ENCODE measurements around the gene ABCA12.
"Not testable (repeated sequence)": the region's sequence is repeated elsewhere in the genome, so short reads cannot be mapped to it uniquely, and the experiment has no call there.

ABCA12 gene

GRCh38 chr2:215138479-215138878 is at the start of gene ABCA12:
Gene ABCA12, minus strand, starts transcription at chr2:215138626. Its CDS starts 418 bp downstream, at chr2:215138208.
- DNase-seq (ENCODE audit: low read depth, low spot score): no peak
- ChIA-PET POLR2A (no interaction called here), CTCF (no interaction called here)
- no peak within 1 kb of the TSS for H3K4me3 ChIP-seq (ENCODE audit: low read depth, low read length)
- no peak for TF ChIP-seq CTCF (IDR thresholded peaks at IDR 0.05; ENCODE audit: insufficient read depth, low read length, missing control alignments)

- no peak for DNase-seq (ENCODE audit: low read depth, low spot score)
- TF ChIP-seq CTCF (IDR thresholded peaks at IDR 0.05; ENCODE audit: insufficient read depth, low read length, missing control alignments): no peak
- POLR2A ChIA-PET: interaction anchor here (0.6 kb wide), 1 partner anchor 604 kb away, joined by 3 read pairs; no protein-coding TSS in a partner anchor
- H3K4me3 ChIP-seq (ENCODE audit: low read depth, low read length): no peak overlapping the region
- CTCF ChIA-PET: no interaction called here
Observed at GRCh38 chr2:215188078-215188477, 49.7 kb upstream of the ABCA12 start.

GRCh38 chr2:215186021-215186420 is 47.6 kb upstream of the ABCA12 start:
- no peak for TF ChIP-seq CTCF (IDR thresholded peaks at IDR 0.05; ENCODE audit: insufficient read depth, low read length, missing control alignments)
- CTCF ChIA-PET: no interaction called here
- no peak overlapping the region for H3K4me3 ChIP-seq (ENCODE audit: low read depth, low read length)
- no peak for DNase-seq (ENCODE audit: low read depth, low spot score)
- POLR2A ChIA-PET: no interaction called here

GRCh38 chr2:215178121-215178520 is 39.7 kb upstream of the ABCA12 start:
- DNase-seq (ENCODE audit: low read depth, low spot score): no peak
- no peak for TF ChIP-seq CTCF (IDR thresholded peaks at IDR 0.05; ENCODE audit: insufficient read depth, low read length, missing control alignments)
- H3K4me3 ChIP-seq (ENCODE audit: low read depth, low read length): no peak overlapping the region
- ChIA-PET POLR2A (no interaction called here), CTCF (no interaction called here)

- TF ChIP-seq CTCF (IDR thresholded peaks at IDR 0.05; ENCODE audit: insufficient read depth, low read length, missing control alignments): no peak
- ChIA-PET CTCF (no interaction called here), POLR2A (no interaction called here)
- DNase-seq (ENCODE audit: low read depth, low spot score): no peak
- no peak overlapping the region for H3K4me3 ChIP-seq (ENCODE audit: low read depth, low read length)
Observed at GRCh38 chr2:215171796-215172195, 33.4 kb upstream of the ABCA12 start.

- ChIA-PET CTCF (no interaction called here), POLR2A (no interaction called here)
- peak overlapping the region; percentile 7; the same call in 1 of the 2 replicates for H3K4me3 ChIP-seq (ENCODE audit: low read depth, low read length)
- DNase-seq (ENCODE audit: low read depth, low spot score): no peak
- no peak for TF ChIP-seq CTCF (IDR thresholded peaks at IDR 0.05; ENCODE audit: insufficient read depth, low read length, missing control alignments)
Observed at GRCh38 chr2:215171151-215171550, 32.7 kb upstream of the ABCA12 start.

GRCh38 chr2:215166505-215166904 is 28.1 kb upstream of the ABCA12 start:
- H3K4me3 ChIP-seq (ENCODE audit: low read depth, low read length); CTCF ChIA-PET; POLR2A ChIA-PET; DNase-seq (ENCODE audit: low read depth, low spot score): not testable (repeated sequence)

- POLR2A ChIA-PET; H3K4me3 ChIP-seq (ENCODE audit: low read depth, low read length); DNase-seq (ENCODE audit: low read depth, low spot score); CTCF ChIA-PET: not testable (repeated sequence)
Observed at GRCh38 chr2:215163319-215163718, 24.9 kb upstream of the ABCA12 start.

Data from AG04449 (cell line).